NCI-H460 (cell line): ENCODE results near the gene CCS. TPM values are rescaled to one million over a fixed set of nuclear protein-coding genes. Genes with fewer than 3 reads are reported as not detected.
A peak's percentile ranks its signal among the peaks of the same experiment; 100 is the strongest.
"Not testable (repeated sequence)": the region's sequence is repeated elsewhere in the genome, so short reads cannot be mapped to it uniquely, and the experiment has no call there.

ENCODE experiments used
- DNase-seq: peaks from one replicate; pipeline ENCODE4 v3.0.0-alpha.2; 2016; ENCODE audit warnings: low read depth; ENCODE audit errors: extremely low read depth
- total RNA-seq: library from RNA; depleted of rRNA; stranded (reverse); fragments of >200 nt; shearing (Covaris generic); gene quantifications from 2 replicates; pipeline ENCODE4 v1.2.3, GENCODE V29; 2014

CCS gene
- total RNA-seq, 1 experiment from 2014 or later: 13.7 TPM

DNA sequence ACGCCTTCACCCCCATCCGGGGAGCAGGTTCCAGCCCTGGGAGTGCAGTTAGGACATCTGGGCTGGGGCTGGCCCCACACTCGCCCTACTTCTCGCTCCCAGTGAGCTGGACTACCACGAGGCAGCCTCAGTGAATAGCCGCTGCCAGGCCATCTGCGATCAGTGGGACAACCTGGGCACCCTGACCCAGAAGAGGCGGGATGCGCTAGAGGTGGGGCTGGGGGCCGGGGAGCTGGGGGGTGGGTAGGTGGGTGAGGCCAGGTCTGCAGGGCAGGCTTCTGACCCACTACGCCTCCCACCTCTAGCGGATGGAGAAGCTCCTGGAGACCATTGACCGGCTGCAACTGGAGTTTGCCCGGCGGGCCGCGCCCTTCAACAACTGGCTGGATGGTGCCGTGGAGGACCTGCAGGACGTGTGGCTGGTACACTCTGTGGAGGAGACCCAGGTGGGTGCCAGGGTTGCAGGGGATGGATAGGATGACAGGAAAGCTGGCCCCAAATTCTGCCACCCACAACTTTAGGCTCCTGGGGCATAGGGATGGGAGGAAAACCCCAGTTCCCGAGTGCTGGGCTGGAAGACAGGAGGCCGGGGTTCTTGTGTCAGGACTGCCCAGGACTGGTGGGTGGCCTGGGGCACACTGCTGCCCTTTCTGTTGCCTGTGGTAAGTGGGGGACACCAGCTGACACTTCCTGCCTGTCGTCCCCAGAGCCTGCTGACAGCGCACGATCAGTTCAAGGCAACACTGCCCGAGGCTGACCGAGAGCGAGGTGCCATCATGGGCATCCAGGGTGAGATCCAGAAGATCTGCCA, 32.9 kb upstream of the CCS start:
- no peak for DNase-seq

DNA sequence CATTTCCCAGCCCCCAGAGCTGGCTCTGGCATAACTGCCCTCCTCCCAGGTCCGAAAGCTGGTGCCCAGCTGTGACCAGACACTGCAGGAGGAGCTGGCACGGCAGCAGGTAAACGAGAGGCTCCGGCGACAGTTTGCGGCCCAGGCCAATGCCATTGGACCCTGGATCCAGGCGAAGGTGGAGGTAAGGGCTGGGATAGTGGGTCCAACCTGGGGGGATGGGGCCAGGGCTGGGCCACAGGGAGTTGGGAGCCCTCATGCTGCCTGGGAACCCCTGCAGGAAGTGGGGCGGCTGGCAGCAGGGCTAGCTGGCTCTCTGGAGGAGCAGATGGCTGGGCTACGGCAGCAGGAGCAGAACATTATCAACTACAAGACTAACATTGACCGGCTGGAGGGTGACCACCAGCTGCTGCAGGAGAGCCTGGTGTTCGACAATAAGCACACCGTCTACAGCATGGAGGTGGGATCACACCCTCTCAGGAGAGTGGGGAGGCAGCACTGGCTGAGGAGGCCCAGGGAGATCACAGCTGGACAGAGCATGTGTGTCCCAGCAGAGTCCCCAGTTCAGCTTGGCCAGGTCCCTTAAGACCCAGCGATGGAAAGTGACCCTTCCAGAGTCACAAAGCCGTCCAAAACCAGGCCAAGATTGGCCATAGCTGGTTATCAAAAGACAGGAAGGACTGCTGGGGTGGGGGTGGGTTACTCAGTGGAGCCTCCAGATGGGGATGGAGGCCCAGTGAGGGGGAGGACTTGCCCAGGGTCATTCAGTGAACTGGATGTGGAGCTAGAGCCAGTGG, 31.6 kb upstream of the CCS start:
- no peak for DNase-seq

DNA sequence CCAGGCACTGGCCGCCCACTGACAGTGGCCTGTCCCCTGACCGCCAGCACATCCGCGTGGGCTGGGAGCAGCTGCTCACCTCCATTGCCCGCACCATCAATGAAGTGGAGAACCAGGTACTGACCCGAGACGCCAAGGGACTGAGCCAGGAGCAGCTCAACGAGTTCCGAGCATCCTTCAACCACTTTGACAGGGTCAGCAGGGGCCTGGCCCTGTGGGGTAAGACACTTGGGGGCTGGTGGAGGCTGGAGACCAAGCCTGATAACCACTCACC, 31.1 kb upstream of the CCS start:
- DNase-seq: no peak

DNA sequence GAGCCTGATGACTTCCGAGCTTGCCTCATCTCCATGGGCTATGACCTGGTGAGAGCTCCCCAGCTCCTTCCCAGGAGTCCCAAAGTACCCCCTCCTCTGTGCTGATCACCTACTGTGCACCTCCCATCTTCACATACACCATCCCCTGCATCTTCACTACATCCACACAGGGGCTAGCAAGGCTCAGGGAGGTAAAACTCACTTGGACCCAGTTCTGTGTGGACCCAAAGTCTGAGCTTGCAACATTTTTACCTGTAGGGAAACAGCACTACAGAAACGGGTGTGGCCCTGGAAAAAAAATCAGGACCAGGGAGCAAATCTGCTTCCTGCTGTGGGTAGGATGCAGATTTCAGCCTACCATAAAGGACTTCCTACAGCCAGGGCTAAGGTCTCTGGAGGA, 30.7 kb upstream of the CCS start:
- no peak for DNase-seq

DNA sequence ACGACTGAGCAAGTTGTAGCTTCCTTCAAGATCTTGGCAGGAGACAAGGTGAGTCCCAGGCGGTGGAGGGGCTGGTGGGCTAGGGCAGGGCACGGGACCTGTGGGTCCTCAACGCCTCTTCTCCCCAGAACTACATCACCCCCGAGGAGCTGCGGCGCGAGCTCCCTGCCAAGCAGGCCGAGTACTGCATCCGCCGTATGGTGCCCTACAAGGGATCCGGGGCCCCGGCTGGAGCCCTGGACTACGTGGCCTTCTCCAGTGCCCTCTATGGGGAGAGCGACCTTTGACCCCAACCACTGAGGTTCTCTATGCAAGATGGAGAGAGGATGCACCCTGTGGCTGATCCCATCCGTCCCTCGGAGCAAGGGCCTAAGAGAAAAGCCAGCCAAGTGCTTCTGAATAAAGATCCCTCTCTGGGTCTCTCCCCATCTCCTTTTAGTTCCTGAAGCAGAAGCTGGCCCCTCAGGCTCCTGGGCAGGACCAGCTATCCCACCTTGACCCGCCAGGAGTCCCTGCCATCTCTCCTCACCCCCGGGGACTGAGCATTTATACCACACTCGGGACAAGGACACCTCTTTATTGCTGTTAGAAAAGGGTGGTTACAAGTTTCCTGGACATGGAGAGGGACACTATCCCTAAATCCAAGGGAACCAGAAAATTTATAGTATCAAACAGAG, 29.9 kb upstream of the CCS start:
- DNase-seq: no peak

DNA sequence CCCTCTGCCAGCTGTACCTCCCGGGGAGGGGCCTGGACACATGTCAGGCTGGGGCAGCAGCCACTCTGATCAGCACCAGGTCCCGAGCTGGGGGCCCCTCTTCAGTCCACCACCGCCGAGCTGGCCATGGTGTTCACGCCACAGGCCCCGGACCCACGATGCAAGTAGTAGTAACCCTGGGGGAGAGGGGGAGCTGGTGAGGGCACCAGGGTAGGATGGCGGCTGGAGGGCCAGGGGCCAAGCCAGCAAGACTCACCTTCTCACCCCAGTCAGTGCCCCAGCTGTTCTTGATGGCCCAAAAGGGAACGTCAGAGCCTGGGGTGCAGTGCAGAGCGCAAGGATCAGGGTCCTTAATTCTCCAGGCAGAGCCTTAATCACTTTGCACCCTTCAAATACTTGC, 29.2 kb upstream of the CCS start:
- no peak for DNase-seq

DNA sequence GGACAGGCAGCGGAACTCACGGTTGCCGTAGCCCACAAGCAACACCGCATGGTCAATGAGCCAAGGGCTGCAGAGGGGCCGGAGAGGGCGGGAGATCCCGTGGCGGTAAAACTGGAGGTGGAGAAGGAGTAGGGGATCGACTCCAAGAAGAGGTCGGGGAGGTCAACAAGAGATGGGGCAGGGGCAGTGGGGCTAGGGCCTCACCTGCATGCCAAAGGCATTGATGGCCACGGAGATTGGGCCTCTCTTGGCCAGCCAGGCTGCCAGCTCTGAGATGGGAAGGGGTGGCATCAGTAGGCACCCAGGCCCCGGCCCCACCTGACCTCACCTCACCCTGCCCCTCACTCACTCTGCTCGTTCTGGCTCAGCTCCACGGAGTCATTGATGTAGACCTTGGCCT, 28.4 kb upstream of the CCS start:
- DNase-seq: no peak

DNA sequence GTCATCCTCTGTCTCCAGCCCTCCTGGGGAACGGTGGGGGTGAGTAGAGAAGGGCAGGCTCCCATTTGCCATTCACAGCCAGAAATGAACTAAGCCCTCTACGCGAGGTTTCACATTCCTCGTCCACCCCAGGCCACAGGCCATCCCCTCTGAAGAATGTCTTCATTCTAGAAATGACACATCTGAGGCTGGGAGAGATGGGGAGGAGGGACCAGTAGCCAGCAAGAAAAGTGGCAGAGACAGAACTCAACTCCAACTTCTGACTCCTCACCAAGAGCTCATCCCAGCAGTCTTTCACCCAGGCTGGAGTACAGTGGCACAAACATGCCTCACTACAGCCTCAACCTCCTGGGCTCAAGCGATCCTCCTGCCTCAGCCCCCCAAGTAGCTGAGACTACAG, 28.0 kb upstream of the CCS start:
- no peak for DNase-seq

DNA sequence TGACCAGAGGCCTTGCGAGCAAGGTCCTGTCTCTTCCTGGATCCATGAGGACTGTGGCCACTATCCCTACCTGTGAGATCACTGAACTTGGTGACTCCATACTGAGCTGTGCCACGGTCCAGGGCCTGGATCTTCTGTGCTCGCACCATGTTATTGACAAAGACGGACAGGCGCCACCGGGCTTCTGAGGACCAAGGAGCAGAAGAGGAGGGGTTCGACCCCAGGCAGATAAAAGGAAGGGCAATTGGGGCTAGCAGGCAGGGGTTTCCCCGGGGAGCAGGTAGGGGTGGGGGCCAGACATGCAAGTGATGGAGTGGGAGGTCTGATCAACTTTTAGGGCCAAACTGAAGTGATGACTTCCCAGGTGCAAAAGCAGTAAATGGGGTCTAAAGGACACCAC, 26.8 kb upstream of the CCS start:
- DNase-seq: no peak

DNA sequence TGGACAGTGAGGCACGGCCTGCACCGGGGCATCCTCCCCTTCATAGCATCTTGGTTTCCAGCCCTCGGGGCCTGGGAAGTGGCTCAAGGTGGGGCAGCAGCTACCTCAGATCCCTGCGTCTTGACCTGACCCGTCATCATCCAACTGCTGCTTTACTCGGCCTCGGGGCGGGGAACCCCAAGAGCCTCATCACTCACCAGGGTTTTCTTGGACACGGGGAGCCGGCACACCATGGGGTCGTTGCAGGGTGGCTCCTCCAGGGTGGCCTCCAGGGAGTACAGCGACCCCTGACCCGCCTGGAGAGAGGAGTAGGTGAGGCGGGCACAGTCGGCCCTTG, 25.2 kb upstream of the CCS start:
- DNase-seq: no peak

DNA sequence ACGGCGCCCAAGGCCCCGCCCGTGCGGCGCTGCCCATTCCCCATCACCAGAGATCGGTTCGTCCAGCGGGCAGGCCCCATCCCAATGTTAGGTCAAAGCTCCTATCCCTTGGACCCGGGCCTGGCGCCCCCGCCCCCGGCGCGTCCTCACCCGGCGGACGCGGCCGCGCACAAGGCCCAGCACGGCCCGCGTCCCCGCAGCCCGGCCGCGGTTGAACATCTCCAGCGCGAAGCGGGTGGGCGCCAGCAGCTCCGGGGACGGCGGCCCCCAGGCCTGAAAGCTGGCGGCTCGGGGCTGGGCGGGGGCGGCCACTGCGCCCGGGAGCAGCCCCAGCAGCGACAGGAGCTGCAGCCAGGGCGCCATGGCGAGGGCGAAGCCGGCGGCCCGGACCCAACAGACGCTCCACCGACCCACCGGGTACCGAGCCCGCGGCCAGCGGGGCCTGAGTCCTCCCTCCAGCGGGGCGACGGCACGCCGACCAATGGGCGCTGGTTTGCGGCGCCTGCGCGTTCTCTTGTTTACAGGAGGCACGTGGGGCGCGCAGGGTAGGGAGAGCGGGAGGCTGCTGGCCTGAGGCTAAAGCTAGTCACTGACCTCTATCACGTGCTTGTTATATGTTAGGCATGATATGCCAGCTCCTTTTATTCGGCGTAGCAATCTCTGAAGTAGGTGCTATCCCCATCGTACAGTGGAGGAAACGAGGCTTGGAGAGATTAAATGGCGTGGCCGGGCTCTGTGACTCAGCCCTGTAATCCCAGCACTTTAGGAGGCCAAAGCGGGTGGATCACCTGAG, 24.7 kb upstream of the CCS start, which contains the start of gene CTSF:
Gene CTSF, minus strand, starts transcription at position 483 of the 793 bp plus-strand sequence. Its CDS starts 120 bp downstream, at position 363.
- DNase-seq: peak; percentile 59

DNA sequence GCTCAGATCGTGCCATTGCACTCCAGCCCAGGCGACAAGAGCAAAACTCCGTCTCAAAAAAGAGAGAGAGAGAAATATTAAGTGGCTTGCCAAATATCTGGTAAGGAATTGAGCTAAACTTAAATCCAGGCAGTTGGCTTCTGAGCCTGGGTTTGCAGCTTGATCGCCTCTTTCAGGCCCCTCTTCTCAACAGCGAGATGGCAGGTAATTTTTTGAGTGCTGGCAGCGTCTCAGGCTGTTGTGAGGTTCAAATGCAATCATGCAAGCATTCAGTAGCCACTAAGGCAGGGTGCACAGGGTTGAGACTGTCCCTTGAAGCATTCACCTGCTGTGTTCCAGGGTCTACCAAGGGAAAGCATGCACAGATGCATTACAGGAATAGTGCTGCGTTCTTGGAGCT, 23.9 kb upstream of the CCS start:
- no peak for DNase-seq

DNA sequence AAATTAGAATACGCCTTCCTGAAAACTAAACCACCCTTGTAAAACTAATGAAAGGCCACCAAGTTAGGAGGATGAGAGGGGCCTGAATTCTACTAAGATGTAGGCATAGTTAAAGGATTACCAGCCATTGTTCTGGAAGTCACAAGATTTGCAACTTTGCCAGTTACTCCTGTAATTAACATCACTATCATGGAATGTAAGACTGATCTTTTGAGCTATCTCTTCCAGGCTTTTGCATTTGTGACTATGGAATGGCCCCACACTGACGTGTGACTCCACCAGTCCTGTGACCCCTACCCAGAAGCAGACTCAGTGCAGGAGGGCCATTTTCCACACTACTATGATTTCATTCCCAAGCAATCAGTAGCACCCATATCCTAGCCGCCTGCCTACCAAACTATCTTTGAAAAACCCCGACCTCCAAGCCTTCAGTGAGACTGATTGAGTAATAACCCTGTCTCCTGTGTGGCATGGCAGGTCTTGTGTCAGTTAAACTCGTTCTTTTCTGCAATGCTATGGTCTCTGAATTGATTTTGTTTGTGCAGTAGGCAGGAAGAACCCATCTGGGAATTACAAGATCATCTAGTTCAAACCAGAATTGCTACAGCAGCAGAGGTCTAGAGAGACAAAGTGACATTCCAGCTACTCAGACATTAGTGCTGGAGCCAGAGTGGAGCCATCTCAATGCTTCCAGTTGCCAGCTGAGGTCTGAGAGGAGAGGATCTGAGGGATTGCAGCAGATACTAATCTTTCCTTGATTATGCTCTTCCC, 22.7 kb upstream of the CCS start:
- no peak for DNase-seq

DNA sequence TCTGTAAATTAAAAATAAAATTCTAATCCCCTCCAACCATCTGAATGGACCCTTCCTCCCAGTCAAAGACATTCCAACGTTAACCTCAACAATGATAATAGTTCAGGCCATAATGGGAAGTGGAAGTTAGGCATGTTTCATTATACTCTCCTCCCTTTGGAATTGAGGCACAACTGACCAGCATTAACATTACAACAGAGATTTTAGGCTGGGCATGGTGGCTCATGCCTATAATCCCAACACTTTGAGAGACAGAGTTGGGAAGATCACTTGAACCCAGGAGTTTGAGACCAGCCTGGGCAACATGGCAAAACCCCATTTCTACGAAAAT, 22.2 kb upstream of the CCS start:
- no peak for DNase-seq

DNA sequence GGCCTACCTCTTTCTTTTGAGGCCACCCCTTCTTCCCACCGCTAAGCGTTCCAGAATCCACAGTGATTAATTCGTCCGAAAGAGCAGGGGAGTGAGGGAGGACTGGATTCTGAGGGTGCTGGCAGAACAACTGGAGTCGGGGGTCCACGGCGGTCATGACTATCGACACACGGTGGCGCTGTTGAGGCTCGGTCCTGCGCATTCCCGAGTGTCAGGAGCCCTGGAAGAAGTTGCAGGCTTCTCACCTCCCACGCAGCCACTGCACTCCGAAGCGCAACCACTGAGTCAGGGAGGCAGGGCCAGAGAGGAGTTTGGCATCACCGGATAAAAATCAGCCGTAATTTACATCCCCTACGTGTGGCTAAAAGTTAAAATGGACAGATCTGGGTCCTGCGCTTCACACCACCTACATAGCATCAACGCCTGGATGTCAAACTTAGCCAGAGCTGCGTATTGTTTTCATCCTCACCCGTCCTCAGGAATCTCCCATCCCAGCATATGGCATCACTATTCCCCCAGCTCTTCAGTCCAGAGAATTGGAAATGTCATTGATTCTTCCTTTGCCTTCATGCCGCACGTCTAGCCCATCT, 13.9 kb upstream of the CCS start:
- DNase-seq: peak; percentile 36

DNA sequence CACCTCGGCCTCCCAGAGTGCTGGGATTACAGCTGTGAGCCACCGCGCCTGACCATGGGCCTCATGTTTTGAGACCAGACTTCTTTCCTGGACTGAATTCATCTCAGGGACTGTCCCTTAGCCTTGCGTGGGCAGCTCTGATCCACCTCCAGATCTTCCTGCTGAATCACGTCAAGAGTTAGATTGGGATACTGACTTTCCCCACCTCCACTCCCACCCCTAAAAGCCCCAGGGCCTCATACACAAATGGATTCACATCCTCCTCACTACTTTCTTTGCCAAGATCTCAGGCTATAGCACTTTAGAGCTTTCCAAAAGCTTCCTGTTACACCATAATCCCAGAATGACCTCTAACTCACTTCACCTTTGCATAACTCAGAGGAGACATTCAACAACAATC, 12.2 kb upstream of the CCS start:
- no peak for DNase-seq

DNA sequence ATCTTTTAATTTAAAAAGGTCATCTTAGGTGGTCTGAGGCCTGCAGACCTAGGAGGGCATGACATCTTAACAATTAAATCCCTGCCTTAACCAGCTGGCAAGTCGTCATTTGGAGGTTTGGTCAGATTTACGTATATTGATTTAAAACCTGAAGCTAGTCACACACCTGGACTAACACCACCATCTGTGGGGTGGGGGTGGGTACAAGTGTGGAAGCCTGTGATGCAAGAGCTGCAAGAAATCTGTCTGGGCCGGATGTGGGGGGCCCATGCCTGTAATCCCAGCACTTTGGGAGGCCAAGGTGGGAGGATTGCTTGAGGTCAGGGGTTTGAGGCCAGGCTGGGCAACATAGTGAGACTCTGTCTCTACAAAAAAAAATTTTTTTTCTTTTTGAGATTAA, 11.7 kb upstream of the CCS start:
- no peak for DNase-seq

DNA sequence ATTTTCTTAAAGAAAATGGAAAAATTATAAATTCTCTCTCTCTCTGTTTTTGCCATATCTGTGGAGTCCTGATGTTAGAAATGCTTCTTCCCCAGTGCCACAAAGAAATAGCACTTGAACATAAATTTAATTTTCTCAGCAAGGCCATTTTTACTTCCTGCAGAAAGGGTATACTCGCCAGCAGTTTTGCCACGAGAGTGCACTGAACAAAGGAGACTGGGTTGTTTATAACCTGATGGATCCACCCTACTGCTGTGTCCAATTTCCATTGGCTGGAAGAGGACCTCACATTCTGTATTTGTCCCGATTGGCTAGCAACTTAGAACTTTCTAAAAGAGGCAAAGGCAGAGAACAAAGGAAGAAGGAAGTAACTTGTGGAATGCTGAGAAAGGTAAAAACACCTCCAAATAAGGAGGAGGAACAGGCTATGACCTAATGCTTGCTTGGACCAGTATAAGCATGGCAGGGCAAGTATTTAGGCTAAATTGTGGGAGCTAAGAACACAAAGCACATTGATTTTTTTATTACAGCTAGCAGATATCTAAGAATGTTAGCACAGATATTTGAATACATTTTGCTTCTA, 10.3 kb upstream of the CCS start:
- DNase-seq: not testable (repeated sequence)

DNA sequence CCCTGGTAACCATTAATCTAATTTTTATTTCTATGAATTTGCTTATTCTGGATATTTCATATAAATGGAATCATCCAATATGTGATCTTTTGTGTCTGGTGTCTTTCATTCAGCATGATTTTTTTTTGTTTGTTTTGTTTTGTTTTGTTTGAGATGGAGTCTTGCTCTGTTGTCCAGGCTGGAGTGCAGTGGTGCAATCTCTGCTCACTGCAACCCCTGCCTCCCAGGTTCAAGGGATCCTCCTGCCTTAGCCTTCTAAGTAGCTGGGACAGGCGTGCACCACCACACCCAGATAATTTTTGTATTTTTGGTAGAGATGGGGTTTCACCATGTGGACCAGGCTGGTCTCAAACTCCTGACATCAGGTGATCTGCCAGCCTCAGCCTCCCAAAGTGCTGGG, 7.5 kb upstream of the CCS start:
- not testable (repeated sequence) for DNase-seq

DNA sequence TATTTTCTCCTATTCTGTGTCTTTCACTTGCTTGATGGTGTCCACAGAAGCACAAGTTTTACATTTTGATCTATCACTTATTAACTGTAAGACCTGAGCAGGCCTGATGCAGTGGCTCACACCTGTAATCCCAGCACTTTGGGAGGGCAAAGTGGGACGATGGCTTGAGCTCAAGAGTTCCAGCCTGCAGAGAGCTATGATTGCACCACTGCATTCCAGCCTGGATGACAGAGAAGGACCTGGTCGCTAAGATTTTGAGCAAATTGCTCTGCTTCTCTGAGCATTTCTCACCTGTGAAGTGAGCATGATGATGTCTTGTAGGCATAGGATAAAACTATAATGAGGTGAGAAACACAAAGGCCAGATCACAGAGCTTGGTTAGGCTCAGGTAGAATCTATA, 6.8 kb upstream of the CCS start:
- no peak for DNase-seq
